Activated naive CD8-positive, alpha-beta T cell treated with anti-CD3 and anti-CD28 coated beads, Interleukin-2, amount 50 U/mL, for 24 hours (primary cell): ENCODE measurements around the gene VPS37C.
"Not testable (repeated sequence)": the region's sequence is repeated elsewhere in the genome, so short reads cannot be mapped to it uniquely, and the experiment has no call there.

Experiments used
- ATAC-seq: fragments of 150-1000 bp; cut with Tn5 transposase; one replicate; pipeline ENCODE4 v1.10.0; 2021
- DNase-seq: peaks from one replicate; pipeline ENCODE4 v3.0.0; 2021
- H3K27ac Mint-ChIP-seq: one replicate; pipeline ENCODE4 v1.8.0; 2021; ENCODE audit warnings: mild to moderate bottlenecking, mixed read lengths
- H3K27me3 Mint-ChIP-seq: one replicate; pipeline ENCODE4 v1.8.0; 2021; ENCODE audit warnings: mixed read lengths
- H3K36me3 Mint-ChIP-seq: one replicate; pipeline ENCODE4 v1.8.0; 2021; ENCODE audit warnings: low read depth, mixed read lengths
- H3K4me1 Mint-ChIP-seq: one replicate; pipeline ENCODE4 v1.8.0; 2021; ENCODE audit warnings: mixed read lengths
- H3K4me3 Mint-ChIP-seq: one replicate; pipeline ENCODE4 v1.8.0; 2021; ENCODE audit warnings: mild to moderate bottlenecking, moderate library complexity, mixed read lengths
- H3K9me3 Mint-ChIP-seq: one replicate; pipeline ENCODE4 v1.8.0; 2021; ENCODE audit warnings: mixed read lengths

VPS37C gene

DNA sequence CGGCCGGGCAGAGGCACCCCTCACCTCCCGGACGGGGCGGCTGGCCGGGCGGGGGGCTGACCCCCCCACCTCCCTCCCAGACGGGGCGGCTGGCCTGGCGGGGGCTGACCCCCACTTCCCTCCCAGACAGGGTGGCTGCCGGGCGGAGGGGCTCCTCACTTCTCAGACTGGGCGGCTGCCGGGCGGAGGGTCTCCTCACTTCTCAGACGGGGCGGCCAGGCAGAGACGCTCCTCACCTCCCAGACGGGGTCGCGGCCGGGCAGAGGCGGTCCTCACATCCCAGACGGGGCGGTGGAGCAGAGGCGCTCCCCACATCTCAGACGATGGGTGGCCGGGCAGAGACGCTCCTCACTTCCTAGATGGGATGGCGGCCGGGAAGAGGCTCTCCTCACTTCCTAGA, 5.1 kb upstream of the VPS37C start:
- not testable (repeated sequence) for H3K36me3 Mint-ChIP-seq, H3K4me3 Mint-ChIP-seq, H3K9me3 Mint-ChIP-seq, H3K27me3 Mint-ChIP-seq, H3K27ac Mint-ChIP-seq, DNase-seq, ATAC-seq
- peaks cover 52% of the 10 kb centered on the region for H3K4me1 Mint-ChIP-seq

DNA sequence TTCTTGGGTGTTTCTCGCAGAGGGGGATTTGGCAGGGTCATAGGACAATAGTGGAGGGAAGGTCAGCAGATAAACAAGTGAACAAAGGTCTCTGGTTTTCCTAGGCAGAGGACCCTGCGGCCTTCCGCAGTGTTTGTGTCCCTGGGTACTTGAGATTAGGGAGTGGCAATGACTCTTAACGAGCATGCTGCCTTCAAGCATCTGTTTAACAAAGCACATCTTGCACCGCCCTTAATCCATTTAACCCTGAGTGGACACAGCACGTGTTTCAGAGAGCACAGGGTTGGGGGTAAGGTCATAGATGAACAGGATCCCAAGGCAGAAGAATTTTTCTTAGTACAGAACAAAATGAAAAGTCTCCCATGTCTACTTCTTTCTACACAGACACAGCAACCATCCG, 4.6 kb upstream of the VPS37C start:
- H3K9me3 Mint-ChIP-seq, H3K4me3 Mint-ChIP-seq, DNase-seq, ATAC-seq, H3K27ac Mint-ChIP-seq, H3K36me3 Mint-ChIP-seq, H3K27me3 Mint-ChIP-seq: not testable (repeated sequence)
- H3K4me1 Mint-ChIP-seq: peaks cover 53% of the 10 kb centered on the region

- H3K27ac Mint-ChIP-seq: peak overlapping the region; percentile 83
These were observed 3.6 kb upstream of the VPS37C start for GRCh38 chr11:61164606-61165424.

DNA sequence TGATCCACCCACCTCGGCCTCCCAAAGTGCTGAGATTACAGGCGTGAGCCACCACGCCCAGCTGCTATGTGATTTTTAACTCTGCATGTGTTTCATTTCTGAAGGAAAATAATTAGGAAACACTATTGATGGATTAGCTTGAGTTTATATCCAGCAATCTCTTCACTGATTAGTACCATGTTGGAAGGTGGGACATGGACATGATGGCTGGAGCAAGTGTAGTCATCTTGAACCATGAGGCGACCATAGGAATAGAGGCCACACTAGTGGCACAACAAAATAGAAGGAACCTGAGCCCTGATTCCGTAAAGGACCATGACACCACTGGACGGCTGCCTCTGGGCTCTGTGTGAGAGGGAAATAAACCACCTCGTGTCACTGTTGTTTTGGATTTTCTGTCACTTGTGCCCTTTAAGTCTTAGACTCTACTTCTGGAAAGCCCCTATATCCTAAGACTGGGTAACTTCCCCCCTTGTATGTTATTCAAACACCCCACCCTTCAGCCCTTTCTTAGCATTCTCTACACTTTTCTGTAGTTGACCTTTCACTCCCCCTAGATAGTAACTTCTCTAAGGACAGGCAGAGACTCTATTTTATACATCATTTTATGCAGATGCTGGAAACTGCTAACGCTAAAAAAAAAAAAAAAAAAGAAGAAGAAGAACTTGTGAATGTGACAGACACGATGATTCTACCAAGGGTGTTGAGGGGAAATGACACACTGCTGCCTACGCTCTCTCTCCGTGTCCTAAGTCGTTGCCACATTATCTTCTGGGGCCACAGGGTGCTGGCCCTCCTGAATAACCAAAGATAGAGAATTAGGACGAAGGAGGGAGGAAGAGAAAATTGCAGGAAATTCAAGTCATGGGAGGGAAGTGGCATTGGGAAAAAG, 2.7 kb upstream of the VPS37C start:
- H3K27ac Mint-ChIP-seq: peak overlapping the region; percentile 83
- peak overlapping the region; percentile 25 for H3K4me3 Mint-ChIP-seq

More at GRCh38 chr11:61164606-61165424, 3.6 kb upstream of the VPS37C start:
- H3K36me3 Mint-ChIP-seq: no peaks in the 10 kb centered on the region
- H3K27me3 Mint-ChIP-seq: no peaks in the 10 kb centered on the region
- ATAC-seq: no peak
- peaks cover 3% of the 10 kb centered on the region for H3K9me3 Mint-ChIP-seq
- no peak for DNase-seq
- H3K4me1 Mint-ChIP-seq: peaks cover 63% of the 10 kb centered on the region
- peak overlapping the region; percentile 25 for H3K4me3 Mint-ChIP-seq

DNA sequence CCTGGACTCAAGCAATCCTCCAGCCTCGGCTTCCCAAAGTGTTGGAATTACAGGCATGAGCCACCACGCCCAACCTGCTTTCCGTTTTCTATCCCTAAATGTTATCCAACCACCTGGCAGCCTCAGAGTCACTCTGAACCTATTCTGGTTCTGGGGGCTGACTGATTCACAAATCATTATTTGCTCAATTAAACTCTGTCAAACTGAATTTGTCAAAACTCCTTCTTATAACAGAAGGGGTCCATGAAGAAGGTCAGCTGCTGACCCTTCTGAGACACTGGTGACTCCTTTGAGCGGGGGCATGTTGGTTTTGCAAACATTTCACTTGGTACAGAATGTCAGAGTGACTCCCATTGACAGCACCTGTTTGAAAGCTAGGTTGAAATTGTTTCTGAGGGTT, 1.8 kb upstream of the VPS37C start:
- DNase-seq (no peak), ATAC-seq (no peak)
- Mint-ChIP-seq H3K36me3 (no peaks in the 10 kb centered on the region), H3K9me3 (peaks cover 3% of the 10 kb centered on the region), H3K4me1 (peaks cover 68% of the 10 kb centered on the region), H3K4me3 (no peak overlapping the region), H3K27me3 (no peaks in the 10 kb centered on the region), H3K27ac (no peak overlapping the region)

More for the DNA sequence above, 2.7 kb upstream of the VPS37C start:
- Mint-ChIP-seq H3K4me1 (peaks cover 67% of the 10 kb centered on the region), H3K36me3 (no peaks in the 10 kb centered on the region), H3K9me3 (peaks cover 3% of the 10 kb centered on the region), H3K27me3 (no peaks in the 10 kb centered on the region)
- DNase-seq: peak; percentile 22
- peak; percentile 12 for ATAC-seq

GRCh38 chr11:61162092-61162941, 1.1 kb upstream of the VPS37C start:
- Mint-ChIP-seq H3K27me3 (no peaks in the 10 kb centered on the region), H3K9me3 (peaks cover under 1% of the 10 kb centered on the region), H3K27ac (peak overlapping the region; percentile 86), H3K4me3 (peak overlapping the region; percentile 85), H3K36me3 (peaks cover 1% of the 10 kb centered on the region), H3K4me1 (peaks cover 66% of the 10 kb centered on the region)
- ATAC-seq (no peak), DNase-seq (peak; percentile 24)

GRCh38 chr11:61160487-61161189, 588 bp downstream of the VPS37C start:
- Mint-ChIP-seq H3K27ac (peak overlapping the region; percentile 74), H3K9me3 (peaks cover 4% of the 10 kb centered on the region), H3K4me3 (peak overlapping the region; percentile 85), H3K4me1 (peaks cover 64% of the 10 kb centered on the region), H3K27me3 (no peaks in the 10 kb centered on the region), H3K36me3 (peaks cover 8% of the 10 kb centered on the region)
- DNase-seq (no peak), ATAC-seq (no peak)

GRCh38 chr11:61158691-61159381, 2.4 kb downstream of the VPS37C start:
- H3K4me1 Mint-ChIP-seq: peaks cover 52% of the 10 kb centered on the region
- H3K27ac Mint-ChIP-seq: no peak overlapping the region
- H3K9me3 Mint-ChIP-seq: peaks cover 21% of the 10 kb centered on the region
- H3K36me3 Mint-ChIP-seq: peaks cover 25% of the 10 kb centered on the region
- no peaks in the 10 kb centered on the region for H3K27me3 Mint-ChIP-seq
- no peak for DNase-seq
- ATAC-seq: no peak
- peak overlapping the region; percentile 10 for H3K4me3 Mint-ChIP-seq

- Mint-ChIP-seq H3K4me1 (peaks cover 46% of the 10 kb centered on the region), H3K4me3 (no peak overlapping the region), H3K9me3 (peaks cover 21% of the 10 kb centered on the region), H3K27me3 (no peaks in the 10 kb centered on the region), H3K36me3 (peaks cover 25% of the 10 kb centered on the region), H3K27ac (no peak overlapping the region)
- DNase-seq: no peak
- ATAC-seq: no peak
These were observed 3.5 kb downstream of the VPS37C start for GRCh38 chr11:61157743-61158142.

GRCh38 chr11:61155741-61156140, 5.5 kb downstream of the VPS37C start:
- peaks cover 21% of the 10 kb centered on the region for H3K9me3 Mint-ChIP-seq
- no peak for DNase-seq
- no peaks in the 10 kb centered on the region for H3K27me3 Mint-ChIP-seq
- no peak overlapping the region for H3K4me3 Mint-ChIP-seq
- H3K4me1 Mint-ChIP-seq: peaks cover 33% of the 10 kb centered on the region
- peaks cover 25% of the 10 kb centered on the region for H3K36me3 Mint-ChIP-seq
- no peak for ATAC-seq
- no peak overlapping the region for H3K27ac Mint-ChIP-seq

DNA sequence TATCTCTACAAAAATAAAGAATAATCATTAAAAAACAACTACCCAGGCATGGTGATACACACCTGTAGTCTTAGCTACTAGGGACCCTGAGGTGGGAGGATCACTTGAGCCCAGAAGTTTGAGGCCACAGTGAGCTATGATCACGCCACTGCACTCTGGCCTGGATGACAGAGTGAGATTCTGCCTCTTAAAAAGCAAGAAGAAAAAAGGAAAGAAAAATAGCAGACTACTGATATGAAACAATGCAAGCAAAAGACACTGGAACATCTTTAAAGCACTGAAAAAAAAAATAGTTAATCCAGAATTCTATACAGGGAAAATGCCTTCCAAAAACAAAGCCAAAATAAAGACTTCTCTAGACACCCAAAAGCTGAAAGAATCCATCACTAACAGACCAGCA, 5.9 kb downstream of the VPS37C start:
- Mint-ChIP-seq H3K4me1 (peaks cover 28% of the 10 kb centered on the region), H3K4me3 (no peak overlapping the region), H3K27ac (no peak overlapping the region), H3K9me3 (peaks cover 21% of the 10 kb centered on the region), H3K36me3 (peaks cover 25% of the 10 kb centered on the region), H3K27me3 (no peaks in the 10 kb centered on the region)
- ATAC-seq (no peak), DNase-seq (no peak)

DNA sequence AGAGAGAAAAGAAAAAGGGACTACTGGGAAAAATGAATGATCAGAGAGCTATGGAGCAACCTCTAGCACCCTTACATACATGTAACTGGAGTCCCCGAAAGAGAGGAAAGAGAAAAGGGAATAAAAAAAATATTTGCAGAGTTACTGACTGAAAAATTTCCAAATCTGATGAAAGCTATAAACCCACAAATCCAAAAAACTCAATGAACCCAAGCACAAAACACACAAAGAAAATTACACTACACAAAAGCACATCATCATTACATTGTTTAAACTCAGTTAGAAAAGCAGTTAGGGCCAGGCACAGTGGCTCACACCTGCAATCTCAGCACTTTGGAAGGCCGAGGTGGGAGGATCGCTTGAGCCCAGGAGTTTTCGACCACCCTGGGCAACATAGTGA, 6.7 kb downstream of the VPS37C start:
- DNase-seq (no peak), ATAC-seq (no peak)
- Mint-ChIP-seq H3K9me3 (peaks cover 21% of the 10 kb centered on the region), H3K4me1 (peaks cover 23% of the 10 kb centered on the region), H3K27me3 (no peaks in the 10 kb centered on the region), H3K36me3 (peaks cover 25% of the 10 kb centered on the region), H3K4me3 (no peak overlapping the region), H3K27ac (no peak overlapping the region)

GRCh38 chr11:61153593-61154095, 7.6 kb downstream of the VPS37C start:
- Mint-ChIP-seq H3K27ac (no peak overlapping the region), H3K27me3 (no peaks in the 10 kb centered on the region), H3K9me3 (peaks cover 21% of the 10 kb centered on the region), H3K36me3 (peaks cover 25% of the 10 kb centered on the region), H3K4me1 (peaks cover 16% of the 10 kb centered on the region), H3K4me3 (no peak overlapping the region)
- DNase-seq: no peak
- ATAC-seq: peak; percentile 40
